GM19324 (cell line): Measurements from ENCODE around the gene LPAR2.
"Not testable (repeated sequence)": the region's sequence is repeated elsewhere in the genome, so short reads cannot be mapped to it uniquely, and the experiment has no call there.

ENCODE experiments used
- ATAC-seq: cut with Tn5 transposase; IDR thresholded peaks from one replicate; pipeline ENCODE4 v1.9.1; 2021; ENCODE audit warnings: mild to moderate bottlenecking, moderate library complexity; ENCODE audit not compliant: unreplicated experiment, low FRiP score

Gene LPAR2

GRCh38 chr19:19602136-19602712 lies 25.8 kb downstream of the LPAR2 start:
- no peak for ATAC-seq

GRCh38 chr19:19600793-19601330 lies 27.2 kb downstream of the LPAR2 start:
- ATAC-seq: no peak

- ATAC-seq: not testable (repeated sequence)
Measured at GRCh38 chr19:19598728-19599451, 29.1 kb downstream of the LPAR2 start.

GRCh38 chr19:19597809-19598306 lies 30.2 kb downstream of the LPAR2 start:
- peak; percentile 55 for ATAC-seq

- no peak for ATAC-seq
Measured at GRCh38 chr19:19595171-19595701, 32.8 kb downstream of the LPAR2 start.

- ATAC-seq: no peak
Measured at GRCh38 chr19:19594381-19594780, 33.6 kb downstream of the LPAR2 start.

GRCh38 chr19:19592690-19593089 lies 35.3 kb downstream of the LPAR2 start:
- no peak for ATAC-seq

- ATAC-seq: no peak
Measured at GRCh38 chr19:19591133-19591825, 36.7 kb downstream of the LPAR2 start.

- no peak for ATAC-seq
Measured at GRCh38 chr19:19588546-19588945, 39.5 kb downstream of the LPAR2 start.

- no peak for ATAC-seq
Measured at GRCh38 chr19:19587771-19588170, 40.2 kb downstream of the LPAR2 start.

GRCh38 chr19:19584356-19584755 lies 43.7 kb downstream of the LPAR2 start:
- no peak for ATAC-seq

GRCh38 chr19:19582471-19582870 lies 45.5 kb downstream of the LPAR2 start:
- ATAC-seq: no peak

- no peak for ATAC-seq
Measured at GRCh38 chr19:19581391-19581790, 46.6 kb downstream of the LPAR2 start.

GRCh38 chr19:19580418-19580817 lies 47.6 kb downstream of the LPAR2 start:
- ATAC-seq: no peak

GRCh38 chr19:19579533-19580361 lies 48.3 kb downstream of the LPAR2 start:
- ATAC-seq: no peak

GRCh38 chr19:19578252-19578651 lies 49.8 kb downstream of the LPAR2 start:
- ATAC-seq: no peak

- no peak for ATAC-seq
Measured at GRCh38 chr19:19575411-19575810, 52.6 kb downstream of the LPAR2 start.
